PC-9 (cell line): ENCODE results near the gene NUB1.

Experiments used
- EZH2 ChIP-seq: fragments of 200-600 bp; sonication (generic); IDR thresholded peaks from 2 replicates; pipeline ENCODE4 v1.8.0; 2017; ENCODE audit warnings: antibody characterized with exemption, low read depth
- TF ChIP-seq, protein P1 (sequence below): fragments of 200-600 bp; sonication (generic); conservative IDR thresholded peaks from 2 replicates; pipeline ENCODE4 v1.6.1; 2017; ENCODE audit warnings: mixed run types, antibody characterized with exemption, mild to moderate bottlenecking, moderate library complexity

DNA sequence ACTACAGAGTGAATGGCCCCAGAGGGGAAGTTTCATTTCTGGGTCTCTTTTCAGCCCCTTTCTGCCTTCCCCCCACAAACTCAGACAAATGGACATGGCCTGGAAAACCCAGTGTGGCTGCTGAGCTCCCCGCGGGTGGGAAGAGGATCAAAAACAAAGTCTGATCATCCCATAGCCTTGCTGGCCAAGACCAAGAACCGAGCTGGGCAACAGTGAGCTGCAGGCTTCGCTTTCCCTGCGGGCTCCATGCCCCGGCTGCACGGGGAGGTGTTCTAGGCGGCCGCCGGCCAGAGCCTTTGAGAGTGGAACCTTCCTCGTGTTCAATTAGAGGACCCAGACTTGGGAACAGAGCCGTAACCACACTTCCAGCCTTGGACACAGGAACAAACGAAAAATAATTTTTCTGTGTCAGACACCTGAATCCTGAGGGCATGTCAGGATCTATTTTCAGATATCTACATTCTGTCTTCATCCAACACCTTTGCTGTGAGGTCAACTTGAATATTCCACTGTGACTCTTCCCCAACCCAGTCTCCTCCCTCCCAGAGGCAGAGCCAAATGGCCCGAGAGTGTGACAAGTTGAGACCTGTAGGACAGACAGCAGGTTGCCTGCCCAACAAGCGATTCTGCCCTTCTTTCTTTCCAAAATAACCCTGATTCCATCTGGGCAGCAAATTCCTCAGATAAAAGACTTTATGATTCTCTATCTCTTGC is 42.2 kb downstream of the NUB1 start:
- TF ChIP-seq, protein P1, sequence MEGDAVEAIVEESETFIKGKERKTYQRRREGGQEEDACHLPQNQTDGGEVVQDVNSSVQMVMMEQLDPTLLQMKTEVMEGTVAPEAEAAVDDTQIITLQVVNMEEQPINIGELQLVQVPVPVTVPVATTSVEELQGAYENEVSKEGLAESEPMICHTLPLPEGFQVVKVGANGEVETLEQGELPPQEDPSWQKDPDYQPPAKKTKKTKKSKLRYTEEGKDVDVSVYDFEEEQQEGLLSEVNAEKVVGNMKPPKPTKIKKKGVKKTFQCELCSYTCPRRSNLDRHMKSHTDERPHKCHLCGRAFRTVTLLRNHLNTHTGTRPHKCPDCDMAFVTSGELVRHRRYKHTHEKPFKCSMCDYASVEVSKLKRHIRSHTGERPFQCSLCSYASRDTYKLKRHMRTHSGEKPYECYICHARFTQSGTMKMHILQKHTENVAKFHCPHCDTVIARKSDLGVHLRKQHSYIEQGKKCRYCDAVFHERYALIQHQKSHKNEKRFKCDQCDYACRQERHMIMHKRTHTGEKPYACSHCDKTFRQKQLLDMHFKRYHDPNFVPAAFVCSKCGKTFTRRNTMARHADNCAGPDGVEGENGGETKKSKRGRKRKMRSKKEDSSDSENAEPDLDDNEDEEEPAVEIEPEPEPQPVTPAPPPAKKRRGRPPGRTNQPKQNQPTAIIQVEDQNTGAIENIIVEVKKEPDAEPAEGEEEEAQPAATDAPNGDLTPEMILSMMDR, result no peak
- no peak for TF ChIP-seq EZH2
